GM20431 (cell line): Measurements from ENCODE around the gene MAGI2.
"Not testable (repeated sequence)": the region's sequence is repeated elsewhere in the genome, so short reads cannot be mapped to it uniquely, and the experiment has no call there.

ENCODE experiments used
- in situ Hi-C: fragments of 300-500 bp; cut with MseI, MboI; formaldehyde crosslinking; loops from one replicate; pipeline ENCODE4 v1.15.0; 2020; ENCODE audit warnings: low sequenced_read_pairs; ENCODE audit not compliant: unreplicated experiment

The MAGI2 gene

DNA sequence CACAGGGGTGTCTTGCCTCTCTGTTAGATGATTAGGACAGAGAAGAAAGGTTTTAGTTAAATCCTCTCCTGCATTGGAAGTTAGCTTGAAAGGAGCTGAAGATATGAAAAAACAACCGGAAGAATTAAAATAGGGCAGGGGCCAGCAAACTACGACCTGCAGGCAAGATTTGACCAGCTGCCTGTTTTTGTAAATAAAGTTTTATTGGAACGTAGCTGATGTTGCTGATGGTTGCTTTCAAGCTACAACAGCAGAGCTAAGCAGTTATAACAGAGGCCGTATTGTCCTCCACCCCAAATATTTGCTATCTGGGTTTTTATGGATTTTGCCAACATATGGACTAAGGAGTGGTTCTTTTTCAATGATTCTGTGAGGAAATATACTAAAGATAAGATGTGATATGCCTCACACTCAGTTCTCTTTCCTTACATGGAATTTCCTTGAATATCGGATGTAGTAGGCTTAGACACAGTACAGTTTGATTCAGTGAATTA, 1086.1 kb downstream of the MAGI2 start:
- in situ Hi-C loops = no loop called here

DNA sequence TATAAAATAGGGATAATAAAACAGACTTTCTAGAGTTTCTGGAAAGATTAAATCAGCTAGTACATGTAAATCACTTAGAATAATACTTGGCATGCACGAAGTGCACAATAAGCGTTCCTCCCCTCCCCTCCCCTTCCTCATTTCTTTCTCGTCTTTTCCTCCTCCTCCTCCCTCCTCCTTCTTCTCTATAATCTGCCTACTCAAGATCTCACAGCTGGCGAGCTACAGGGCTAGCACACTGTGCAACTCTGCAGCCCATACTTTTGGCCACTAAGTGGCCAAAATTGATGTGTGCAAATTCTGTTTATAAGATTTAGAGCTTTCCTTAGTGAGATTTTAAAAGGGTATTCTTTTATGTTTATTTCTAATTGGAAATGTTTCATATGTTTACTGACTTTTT, 1089.6 kb downstream of the MAGI2 start:
- in situ Hi-C loops = no loop called here

DNA sequence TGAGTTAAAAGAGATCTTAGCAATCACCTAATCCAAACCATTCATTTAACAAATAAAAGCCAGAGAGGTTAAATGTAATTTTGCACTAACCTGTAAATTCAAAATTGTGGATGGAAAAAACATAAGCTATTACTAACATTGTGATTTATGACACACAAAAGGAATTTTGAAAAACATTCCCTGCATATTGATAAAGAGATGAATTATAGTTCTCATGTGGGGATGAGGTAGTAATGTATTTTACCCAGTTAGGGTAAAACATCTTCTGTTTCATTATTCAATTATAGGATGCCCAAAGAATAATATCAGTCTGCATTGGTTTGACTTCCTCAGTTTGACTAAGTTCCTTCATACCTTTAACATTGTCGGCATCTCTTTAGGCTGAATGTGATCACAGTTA, 1093.6 kb downstream of the MAGI2 start:
- in situ Hi-C loops = no loop called here

DNA sequence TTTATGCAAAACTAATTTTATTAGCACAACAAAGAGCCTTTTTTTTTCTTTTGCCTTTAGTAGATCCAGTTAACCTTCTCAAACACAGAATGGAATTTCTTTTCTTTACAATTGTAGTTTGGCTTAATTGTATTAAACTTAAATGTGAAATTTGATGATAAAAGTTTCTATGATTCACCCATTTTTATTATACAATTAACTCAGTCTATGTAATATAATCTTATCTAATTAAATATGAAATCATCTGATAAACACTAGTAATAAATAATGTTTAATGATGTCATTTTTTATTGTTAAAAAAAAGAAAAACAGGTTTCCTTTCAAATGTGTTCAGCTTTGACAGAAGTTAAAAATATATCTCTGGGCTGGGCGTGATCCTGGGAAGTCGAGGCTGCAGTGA, 1095.8 kb downstream of the MAGI2 start:
- in situ Hi-C loops = no loop called here

DNA sequence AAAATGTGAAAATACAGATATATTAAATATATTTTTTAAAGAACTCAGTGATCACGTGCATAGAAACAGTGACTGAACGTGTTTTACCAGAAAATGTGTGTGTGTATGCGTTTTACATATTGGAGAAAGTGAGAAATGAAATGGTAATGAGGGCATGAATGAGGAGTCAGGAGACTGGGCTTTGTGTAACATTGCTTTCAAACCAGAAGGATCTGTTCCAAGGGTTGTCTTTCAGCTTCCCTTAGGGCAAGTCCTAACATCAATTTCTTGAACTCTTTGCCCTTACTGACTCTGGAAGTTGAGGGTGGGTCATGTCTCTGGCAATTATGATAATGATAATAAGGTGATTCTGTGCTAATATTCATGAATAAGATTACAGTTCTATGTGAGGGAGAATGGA, 1097.6 kb downstream of the MAGI2 start:
- in situ Hi-C loops = no loop called here

DNA sequence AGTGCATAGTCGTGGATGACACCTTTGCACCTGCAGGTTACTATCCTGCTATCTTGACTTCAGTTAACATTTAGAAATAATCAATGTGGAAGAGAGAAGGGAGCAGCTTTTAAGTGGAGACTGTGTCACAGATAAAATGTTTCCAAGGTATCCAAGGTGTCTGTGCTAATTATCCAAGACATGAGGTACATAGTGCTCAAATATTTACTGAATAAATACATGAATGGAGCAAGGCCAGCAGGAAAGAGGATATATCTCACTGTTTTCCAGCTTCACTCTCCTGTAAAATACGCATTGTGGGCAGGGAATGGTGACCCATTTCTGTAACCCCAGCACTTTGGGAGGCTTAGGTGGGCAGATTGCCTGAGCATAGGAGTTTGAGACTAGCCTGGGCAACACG, 1102.5 kb downstream of the MAGI2 start:
- in situ Hi-C loops = no loop called here

DNA sequence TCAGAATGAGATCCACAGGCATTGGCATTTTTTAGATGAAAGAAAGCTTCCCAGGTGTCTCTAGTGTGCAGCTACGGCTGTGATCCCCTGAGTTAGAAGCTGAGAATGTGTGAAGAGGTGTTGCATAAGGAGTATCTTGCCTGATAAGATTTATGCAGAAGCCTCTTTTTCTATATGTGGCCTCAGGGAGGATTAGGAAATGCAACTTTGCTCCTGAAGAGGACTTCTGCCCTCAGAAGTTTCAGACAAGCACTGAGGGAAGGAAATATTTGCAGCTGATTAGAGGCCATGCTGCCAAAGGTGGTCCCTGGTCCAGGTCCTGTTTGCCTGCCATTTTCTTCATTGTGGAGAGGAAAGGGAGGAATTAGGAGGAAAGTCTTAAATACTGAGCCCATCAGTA, 1103.1 kb downstream of the MAGI2 start:
- in situ Hi-C loops = no loop called here

DNA sequence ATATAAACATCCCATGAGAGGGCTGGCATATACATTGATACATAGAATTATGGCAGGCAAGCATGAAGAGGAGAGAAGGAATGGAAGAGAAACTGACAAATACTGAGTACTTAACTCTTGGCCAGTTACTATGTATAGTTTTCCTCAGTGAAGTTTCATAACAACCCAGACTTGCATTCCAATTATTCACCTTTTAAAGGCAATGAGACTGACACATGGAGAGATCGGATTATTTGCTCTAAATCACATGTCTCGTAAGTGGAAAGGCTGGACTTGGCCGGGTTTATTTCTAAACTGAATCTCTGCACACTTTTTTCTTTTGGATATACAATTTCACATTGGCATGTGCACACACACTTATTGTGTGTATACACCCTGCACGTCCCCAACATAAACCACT, 1106.6 kb downstream of the MAGI2 start:
- in situ Hi-C loops = no loop called here

DNA sequence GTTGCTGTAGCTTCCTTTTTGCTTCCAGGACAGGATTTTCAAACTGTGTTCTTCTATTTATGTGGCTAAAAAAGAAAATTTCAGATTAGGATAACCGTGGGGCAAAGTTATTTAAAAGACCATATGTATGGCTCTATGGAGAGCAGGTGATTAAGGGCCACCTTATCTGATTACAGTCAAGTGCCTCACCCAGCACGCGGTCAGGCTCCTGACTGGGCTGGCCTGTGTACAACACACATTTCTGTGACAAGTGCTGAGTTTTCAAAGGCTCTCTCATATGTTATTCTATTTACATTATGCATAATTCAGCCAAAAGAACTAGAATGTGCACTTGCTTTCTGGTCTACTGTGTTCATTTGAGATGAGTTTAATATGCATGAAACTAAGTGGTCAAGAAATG, 1107.5 kb downstream of the MAGI2 start:
- in situ Hi-C loops = no loop called here

DNA sequence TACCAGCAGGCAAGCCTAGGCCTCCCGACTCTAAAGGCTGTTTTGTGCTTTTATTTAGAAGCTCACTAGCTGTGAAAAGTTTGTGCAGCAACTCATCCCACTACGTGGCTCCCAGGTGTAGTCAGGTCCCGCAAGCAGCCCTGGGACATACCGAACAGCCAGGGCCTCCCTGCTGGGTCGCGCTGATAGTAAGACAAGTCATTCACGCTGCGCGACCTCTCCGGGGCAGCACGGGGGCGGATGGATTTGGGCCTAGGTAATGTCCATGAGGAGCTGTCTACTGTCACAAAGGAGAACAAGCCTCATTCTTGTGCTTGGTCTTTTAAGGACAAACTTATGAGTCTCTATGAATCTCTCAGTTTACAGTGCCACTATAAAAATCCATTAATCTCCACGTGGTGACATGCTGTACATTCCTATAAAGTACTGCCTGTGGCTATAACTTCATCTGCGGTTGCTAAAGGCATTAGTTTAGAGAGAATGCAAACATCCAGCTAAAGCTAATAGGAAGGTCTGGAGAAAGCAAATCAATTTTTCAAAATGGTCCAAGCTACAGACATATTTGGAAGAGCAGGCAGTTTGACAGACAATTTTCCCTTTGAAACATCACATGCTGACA, 1108.1 kb downstream of the MAGI2 start:
- in situ Hi-C loops = no loop called here

DNA sequence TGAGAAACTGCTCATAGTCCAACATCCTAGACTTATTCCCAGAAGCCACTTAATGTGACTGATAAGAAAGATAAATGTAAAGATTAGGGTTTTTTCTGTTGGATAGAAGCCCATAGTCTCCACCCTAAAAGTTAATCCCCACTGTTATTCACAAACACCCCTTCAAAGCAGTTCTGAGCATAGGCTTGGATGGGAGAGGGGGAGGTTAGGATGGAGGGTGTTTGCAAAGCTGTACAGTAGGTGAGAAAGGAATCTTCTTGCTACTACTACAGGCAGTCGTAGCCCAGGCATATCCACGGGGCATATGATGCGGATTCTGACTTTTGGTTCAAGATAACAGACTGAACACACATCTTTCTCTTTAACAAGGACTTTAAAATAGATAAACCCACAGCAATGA, 1119.0 kb downstream of the MAGI2 start:
- in situ Hi-C loops = no loop called here

DNA sequence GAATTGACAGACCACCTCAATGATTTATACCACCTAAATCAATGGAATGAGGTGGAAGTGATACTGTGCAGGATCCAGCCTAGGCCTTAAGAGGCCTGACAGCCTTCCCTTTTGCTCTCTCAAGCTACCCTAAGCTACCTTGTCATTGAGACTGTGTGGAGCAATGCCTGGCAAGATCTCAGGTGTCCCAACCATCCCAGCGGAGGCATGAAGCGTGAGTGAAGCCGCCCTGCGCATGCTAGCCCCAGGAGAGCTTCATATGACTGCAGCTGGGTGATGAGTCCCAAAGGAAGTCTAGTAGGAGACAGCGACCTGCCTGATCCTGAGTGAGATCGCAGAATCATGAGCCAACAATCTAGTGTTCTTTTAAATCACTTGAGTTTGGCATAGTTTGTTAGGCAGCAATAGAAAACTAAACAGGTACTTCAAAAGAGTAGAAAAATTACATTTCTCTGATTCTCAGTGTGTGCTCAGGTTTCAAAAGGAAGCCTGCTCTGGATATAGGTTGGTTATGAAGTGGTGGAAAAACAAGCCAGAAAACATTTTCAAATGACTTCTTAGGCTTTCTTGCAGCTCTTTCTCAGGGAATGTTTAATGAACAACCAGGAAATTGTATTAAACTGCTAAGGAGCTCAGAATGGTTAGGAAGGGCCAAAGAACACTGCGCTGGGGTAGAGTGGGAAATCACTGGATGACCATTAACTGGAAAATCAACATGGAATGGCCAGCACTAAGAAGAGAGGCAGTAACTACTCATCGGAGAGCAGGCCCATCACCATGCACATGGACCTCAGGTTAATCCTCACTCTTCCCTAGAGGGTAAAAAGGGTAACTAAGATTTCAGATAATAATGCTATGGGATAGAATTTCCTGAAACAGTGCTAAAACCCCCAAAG, 1119.7 kb downstream of the MAGI2 start:
- in situ Hi-C loops = no loop called here

DNA sequence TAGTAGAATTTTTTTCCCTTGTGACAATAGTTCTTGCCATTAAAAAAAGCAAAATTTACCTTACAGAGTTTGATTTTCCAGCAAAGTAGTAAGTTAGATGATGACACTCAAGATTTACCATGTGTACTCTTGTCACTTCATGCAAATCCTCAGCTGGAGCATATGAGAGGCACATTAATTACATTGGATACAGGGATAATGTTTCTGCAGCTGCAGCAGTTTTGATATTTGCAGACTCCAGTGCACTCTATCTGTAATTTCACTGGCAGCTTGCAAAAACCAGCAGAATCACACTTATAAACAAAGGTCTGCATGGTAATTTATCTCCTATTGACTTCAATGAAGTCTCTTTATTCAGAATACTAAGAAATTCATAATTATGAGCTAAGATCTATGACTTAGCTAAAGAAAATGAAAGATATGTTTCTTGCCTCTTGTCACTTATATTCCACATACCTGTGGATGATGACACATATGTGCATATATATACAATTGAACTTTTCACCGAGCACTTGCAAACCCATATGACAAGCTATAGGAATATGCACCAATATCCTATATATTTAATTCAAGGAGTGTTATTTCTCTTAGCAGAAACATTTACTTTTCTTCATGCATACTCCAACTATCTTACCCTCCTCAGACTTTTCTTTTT, 1124.3 kb downstream of the MAGI2 start:
- in situ Hi-C loops = no loop called here

DNA sequence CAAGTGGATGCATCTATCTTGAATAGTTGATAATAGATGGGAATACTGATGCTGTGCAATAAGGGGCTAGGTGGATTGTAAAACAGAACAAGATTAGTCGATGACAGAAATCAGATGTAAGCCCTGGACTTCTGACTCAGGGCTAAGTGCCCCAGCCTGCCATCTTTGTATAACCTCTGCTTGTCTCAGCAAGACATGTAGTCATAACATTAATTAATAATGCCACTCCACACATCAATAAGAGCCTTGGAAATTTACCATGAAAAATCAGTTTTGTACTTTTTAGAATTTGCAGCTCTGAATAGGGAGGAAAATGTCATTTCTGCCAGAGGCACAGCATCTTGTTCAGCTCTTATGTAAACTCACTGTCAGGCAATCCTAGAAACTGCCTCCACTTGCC, 1125.7 kb downstream of the MAGI2 start:
- in situ Hi-C loops = no loop called here

DNA sequence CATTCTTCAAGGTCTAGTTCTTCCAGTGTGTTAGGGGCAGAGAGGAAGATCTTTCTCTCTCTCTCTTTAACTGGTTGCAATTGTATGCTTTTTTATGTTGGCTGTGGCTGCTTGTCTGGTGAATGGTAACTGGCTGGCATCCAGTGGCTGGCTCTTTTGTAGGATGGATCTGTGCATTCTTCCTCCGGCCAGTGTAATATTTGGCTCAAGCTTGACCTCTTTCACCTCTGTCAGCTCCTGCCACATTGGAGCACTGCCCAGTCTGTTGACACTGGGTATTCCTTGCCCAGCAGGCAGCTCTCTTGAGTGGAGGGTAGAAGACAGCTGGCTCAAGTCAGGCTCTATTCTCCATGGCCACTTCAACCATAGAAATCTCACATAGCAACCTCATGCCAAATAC, 1126.6 kb downstream of the MAGI2 start:
- in situ Hi-C loops = no loop called here

DNA sequence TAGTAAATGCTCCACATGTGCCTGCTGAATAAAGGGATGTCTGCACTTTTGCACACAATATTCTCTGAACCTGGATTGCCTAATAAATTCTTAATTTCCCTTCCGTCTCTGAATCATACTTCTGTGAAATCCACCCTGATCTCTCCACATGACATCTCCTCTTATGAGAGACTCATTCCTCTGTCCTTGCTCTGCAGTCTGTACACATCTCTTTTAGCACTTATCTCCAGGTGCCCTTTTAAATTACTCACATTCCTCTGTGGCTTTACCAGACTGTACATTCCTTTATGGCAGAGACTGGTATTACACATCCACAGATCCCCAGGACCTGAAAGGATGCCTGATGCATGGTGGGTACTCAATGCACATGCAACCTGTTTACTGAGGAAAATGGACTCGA, 1127.3 kb downstream of the MAGI2 start:
- in situ Hi-C loops = no loop called here

DNA sequence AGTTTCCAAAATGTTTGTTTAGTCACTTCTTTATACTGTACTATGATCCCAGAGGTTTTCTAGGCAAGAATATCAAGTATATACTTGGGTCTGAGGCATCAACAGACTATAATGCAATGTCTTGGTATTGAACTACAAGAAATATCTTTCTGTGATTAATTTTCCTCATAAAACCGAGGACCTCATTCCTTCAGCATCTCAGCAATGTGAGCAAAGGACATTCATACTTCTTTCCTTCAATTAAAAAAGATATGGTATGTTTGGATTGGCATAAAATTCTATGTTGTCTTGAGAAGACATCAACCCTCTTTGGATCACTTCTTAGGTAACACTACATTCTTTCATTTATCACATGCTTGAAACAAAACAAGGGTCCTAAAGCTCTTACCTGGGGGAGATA, 1130.3 kb downstream of the MAGI2 start:
- in situ Hi-C loops = no loop called here

DNA sequence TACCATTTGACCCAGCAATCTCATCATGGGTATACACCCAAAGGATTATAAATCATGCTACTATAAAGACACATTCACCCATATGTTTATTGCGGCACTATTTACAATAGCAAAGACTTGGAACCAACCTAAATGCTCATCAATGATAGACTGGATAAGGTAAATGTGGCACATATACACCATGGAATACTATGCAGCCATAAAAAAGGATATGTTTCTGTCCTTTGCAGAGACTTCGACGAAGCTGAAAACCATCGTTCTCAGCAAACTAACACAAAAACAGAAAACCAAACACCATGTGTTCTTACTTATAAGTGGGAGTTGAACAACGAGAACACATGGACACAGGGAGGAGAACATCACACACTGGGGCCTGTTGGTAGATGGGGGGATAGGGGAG, 1131.2 kb downstream of the MAGI2 start:
- in situ Hi-C loops = not testable (repeated sequence)

DNA sequence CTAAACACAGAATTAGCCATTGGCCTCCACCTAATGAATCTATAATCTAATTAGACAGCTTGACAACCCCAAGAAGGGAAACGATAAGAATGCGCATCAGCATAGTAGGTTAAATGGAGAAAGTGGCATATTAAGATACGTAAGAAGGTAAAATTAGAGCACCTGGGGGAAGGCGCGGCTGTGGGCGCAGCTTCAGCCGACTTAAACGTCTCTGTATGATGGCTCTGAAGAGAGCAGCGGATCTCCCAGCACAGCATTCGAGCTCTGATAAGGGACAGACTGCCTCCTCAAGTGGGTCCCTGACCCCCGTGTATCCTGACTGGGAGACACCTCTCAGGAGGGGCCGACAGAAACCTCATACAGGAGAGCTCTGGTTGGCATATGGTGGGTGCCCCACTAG, 1136.1 kb downstream of the MAGI2 start:
- in situ Hi-C loops = no loop called here

DNA sequence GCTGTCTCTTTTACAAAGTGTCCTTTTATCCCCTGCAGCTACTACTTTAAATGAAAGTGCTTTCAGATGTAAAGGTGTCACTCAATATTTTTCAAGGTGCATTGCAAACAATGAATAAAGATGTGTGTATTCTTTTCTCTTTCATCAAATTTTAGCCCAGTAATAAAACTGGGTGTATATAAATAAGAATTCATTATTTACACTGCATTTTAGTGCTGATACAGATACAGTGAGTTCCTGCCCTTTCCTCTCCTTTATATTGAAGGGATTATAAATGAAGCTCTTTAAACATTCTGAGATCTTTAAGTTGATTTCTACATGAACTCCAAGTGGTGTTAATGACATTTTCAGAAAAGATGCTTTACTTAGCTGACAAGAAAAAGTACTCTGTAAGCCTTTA, 1137.4 kb downstream of the MAGI2 start:
- in situ Hi-C loops = no loop called here

DNA sequence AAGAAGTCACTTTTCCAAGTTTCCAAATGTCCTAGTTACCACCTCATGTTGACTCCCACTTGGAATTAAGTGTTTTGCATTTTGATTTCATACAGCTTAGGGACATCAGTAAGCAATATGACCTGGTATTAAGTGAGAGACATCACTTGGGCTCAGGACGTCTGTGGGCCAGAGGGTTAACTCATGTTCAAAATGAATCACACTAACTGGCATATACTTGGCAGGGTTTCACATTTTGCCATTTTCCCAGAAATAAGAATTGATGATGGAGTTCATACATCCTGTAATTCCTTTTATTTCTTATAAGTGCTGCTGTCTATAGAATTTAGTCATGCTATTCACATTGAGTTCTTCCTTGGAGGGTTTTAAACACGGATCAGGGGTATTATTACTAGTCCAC, 1138.3 kb downstream of the MAGI2 start:
- in situ Hi-C loops = no loop called here
